Endothelial cell of umbilical vein (primary cell): ENCODE data around the gene EDN1. TPM values are rescaled to one million over a fixed set of nuclear protein-coding genes. Genes with fewer than 3 reads are reported as not detected.

Experiments
- BruUV-seq: library from RNA; stranded (reverse); fragments of 400-500 nt; replicated peaks from 2 replicates; lab custom pipeline; 2021; lab: Mats Ljungman, UMichigan
- CTCF ChIA-PET: fragments of 300-600, 350-600 bp; sonication (Branson Sonifier 250); formaldehyde crosslinking; loops from one replicate; lab custom pipeline; 2021; ENCODE audit warnings: antibody characterized with exemption, inconsistent platforms; lab: Charles Lee
- POLR2A ChIA-PET: fragments of 300-600, 350-600 bp; sonication (Branson Sonifier 250); formaldehyde crosslinking; loops from one replicate; lab custom pipeline; 2021; ENCODE audit warnings: antibody characterized with exemption, inconsistent platforms; lab: Charles Lee
- DNase-seq: peaks from one replicate; pipeline ENCODE4 v3.0.0-alpha.2; 2011; ENCODE audit warnings: low read depth, low spot score
- FAIRE-seq: peaks from 2 replicates; lab custom pipeline; 2011; peaks lifted over from hg19 to GRCh38; lab: Jason Lieb, UNC
- H2AFZ ChIP-seq: 2 replicates; pipeline ENCODE4 v1.6.0; 2012; ENCODE audit warnings: low read depth, low read length, control low read depth, inconsistent platforms
- H3K27ac ChIP-seq: 2 replicates; pipeline ENCODE4 v1.5.1; 2011; ENCODE audit warnings: low read depth, mild to moderate bottlenecking, control low read depth, low read length, moderate library complexity; ENCODE audit not compliant: insufficient read depth
- H3K27me3 ChIP-seq, 2 experiments: 2 replicates each; pipeline versions ENCODE4 v1.6.0 to v1.6.1; 2011; ENCODE audit warnings: low read length in 2 of 2, mixed read lengths in 1 of 2; ENCODE audit not compliant: control insufficient read depth in 2 of 2, insufficient read depth in 2 of 2
- H3K36me3 ChIP-seq, 2 experiments: 2 replicates in 1 of 2; 3 replicates in 1 of 2; pipeline ENCODE4 v1.5.1; 2011; ENCODE audit warnings: low read length in 2 of 2, mild to moderate bottlenecking in 1 of 2, moderate library complexity in 1 of 2; ENCODE audit not compliant: control insufficient read depth in 2 of 2, insufficient read depth in 2 of 2; ENCODE audit errors: extremely low read depth in 1 of 2
- H3K4me1 ChIP-seq: 3 replicates; pipeline ENCODE4 v1.5.1; 2011; ENCODE audit warnings: mild to moderate bottlenecking, low read length; ENCODE audit not compliant: control insufficient read depth, insufficient read depth; ENCODE audit errors: extremely low read depth
- H3K4me2 ChIP-seq: 2 replicates; pipeline ENCODE4 v1.6.1; 2011; ENCODE audit warnings: low read length, control low read depth, mixed read lengths; ENCODE audit not compliant: insufficient read depth
- H3K4me3 ChIP-seq, 3 experiments: fragments of 200-600 bp in 1 of 3; sonication (generic), shearing (Covaris generic) in 1 of 3; replicated peaks in 1 of 3; 2 replicates each; pipeline ENCODE4 v1.5.1; 2011 to 2016; ENCODE audit warnings: control low read depth in 3 of 3, low read length in 3 of 3, mild to moderate bottlenecking in 2 of 3, inconsistent platforms in 1 of 3, low read depth in 1 of 3, moderate library complexity in 1 of 3; ENCODE audit not compliant: insufficient read depth in 1 of 3
- H3K79me2 ChIP-seq: 2 replicates; pipeline ENCODE4 v1.6.0; 2012; ENCODE audit warnings: low read length, inconsistent platforms; ENCODE audit not compliant: control insufficient read depth, insufficient read depth
- H3K9ac ChIP-seq: replicated peaks from 2 replicates; pipeline ENCODE3; 2011; ENCODE audit warnings: low read length, control low read depth; ENCODE audit not compliant: insufficient read depth; ENCODE audit errors: extremely low read depth
- H3K9me1 ChIP-seq: replicated peaks from 3 replicates; pipeline ENCODE4 v1.6.0; 2011; ENCODE audit warnings: mild to moderate bottlenecking, low read length; ENCODE audit not compliant: control insufficient read depth, insufficient read depth; ENCODE audit errors: extremely low read depth
- H3K9me3 ChIP-seq: replicated peaks from 2 replicates; pipeline ENCODE4 v1.5.1; 2012; ENCODE audit warnings: low read length, inconsistent platforms; ENCODE audit not compliant: control insufficient read depth, insufficient read depth
- H4K20me1 ChIP-seq: replicated peaks from 2 replicates; pipeline ENCODE3; 2011; ENCODE audit warnings: mild to moderate bottlenecking, low read length; ENCODE audit not compliant: control insufficient read depth, insufficient read depth; ENCODE audit errors: extremely low read depth
- EZH2 ChIP-seq: IDR thresholded peaks from 2 replicates; pipeline ENCODE4 v1.6.1; 2012; ENCODE audit warnings: borderline replicate concordance, low read depth, mild to moderate bottlenecking, moderate library complexity, low read length, inconsistent platforms; ENCODE audit not compliant: severe bottlenecking
- FOS ChIP-seq: IDR thresholded peaks from 2 replicates; pipeline ENCODE4 v1.6.1; 2011; ENCODE audit warnings: mild to moderate bottlenecking, low read length, moderate library complexity, borderline replicate concordance; ENCODE audit not compliant: insufficient read depth
- GATA2 ChIP-seq: IDR thresholded peaks from 2 replicates; pipeline ENCODE4 v1.7.0; 2011; ENCODE audit warnings: low read depth, mild to moderate bottlenecking, moderate library complexity, mixed read lengths, low read length; ENCODE audit not compliant: insufficient read length, insufficient read depth
- JUN ChIP-seq: IDR thresholded peaks from 2 replicates; pipeline ENCODE4 v1.6.1; 2011; ENCODE audit warnings: borderline replicate concordance, low read depth; ENCODE audit not compliant: insufficient read length, insufficient read depth
- MAX ChIP-seq: IDR thresholded peaks from 2 replicates; pipeline ENCODE4 v1.6.1; 2011; ENCODE audit not compliant: insufficient read depth, insufficient read length
- MYC ChIP-seq: IDR thresholded peaks from one replicate; pipeline ENCODE4 v1.6.1; 2011; ENCODE audit warnings: mild to moderate bottlenecking, low read depth, low read length
- POLR2A ChIP-seq: IDR thresholded peaks from 2 replicates; pipeline ENCODE4 v1.6.1; 2012; ENCODE audit warnings: low read depth, mild to moderate bottlenecking, control low read depth, low read length
- POLR2AphosphoS5 ChIP-seq: IDR thresholded peaks from 2 replicates; pipeline ENCODE4 v1.6.1; 2012; ENCODE audit warnings: low read depth, mild to moderate bottlenecking, control low read depth, low read length, moderate library complexity; ENCODE audit not compliant: insufficient read depth
- dilution Hi-C: fragments of 300-500 bp; cut with MboI; formaldehyde crosslinking; loops from one replicate; pipeline ENCODE4 v1.15.0; 2019; ENCODE audit warnings: low sequenced_read_pairs; ENCODE audit not compliant: extremely low pct_ligation_motif_present
- intact Hi-C: fragments of 100-400 bp; cut with micrococcal nuclease; formaldehyde crosslinking; loops from one replicate; pipeline ENCODE4 v1.10.0; 2022
- polyA plus RNA-seq, 4 experiments: library from polyadenylated mRNA; depleted of rRNA in 3 of 4; stranded (reverse) in 3 of 4; unstranded in 1 of 4; fragments of >200 nt; gene quantifications; 2 replicates each; pipeline versions ENCODE4 v1.2.1 to v1.2.3, GENCODE V29; 2011 to 2012; ENCODE audit warnings: missing spikeins in 1 of 4
- total RNA-seq: library from RNA; stranded (reverse); gene quantifications from 2 replicates; pipeline ENCODE4 v1.2.3, GENCODE V29; 2021
- TF ChIP-seq, protein P1 (sequence below), 2 donors: IDR thresholded peaks; 1 replicate in 1 of 2; 2 replicates in 1 of 2; pipeline ENCODE4 v1.5.1; 2011; ENCODE audit warnings: low read length in 2 of 2, mild to moderate bottlenecking in 2 of 2, moderate library complexity in 2 of 2, control low read depth in 1 of 2, inconsistent platforms in 1 of 2, low read depth in 1 of 2; ENCODE audit not compliant: insufficient read depth in 1 of 2; ENCODE audit errors: extremely low read depth in 1 of 2

Gene EDN1
- total and polyA plus RNA-seq, 2 donors (not counting 3 experiments of a cell fraction or from before 2014, with no cell fraction given), result 493 to 498 TPM

DNA sequence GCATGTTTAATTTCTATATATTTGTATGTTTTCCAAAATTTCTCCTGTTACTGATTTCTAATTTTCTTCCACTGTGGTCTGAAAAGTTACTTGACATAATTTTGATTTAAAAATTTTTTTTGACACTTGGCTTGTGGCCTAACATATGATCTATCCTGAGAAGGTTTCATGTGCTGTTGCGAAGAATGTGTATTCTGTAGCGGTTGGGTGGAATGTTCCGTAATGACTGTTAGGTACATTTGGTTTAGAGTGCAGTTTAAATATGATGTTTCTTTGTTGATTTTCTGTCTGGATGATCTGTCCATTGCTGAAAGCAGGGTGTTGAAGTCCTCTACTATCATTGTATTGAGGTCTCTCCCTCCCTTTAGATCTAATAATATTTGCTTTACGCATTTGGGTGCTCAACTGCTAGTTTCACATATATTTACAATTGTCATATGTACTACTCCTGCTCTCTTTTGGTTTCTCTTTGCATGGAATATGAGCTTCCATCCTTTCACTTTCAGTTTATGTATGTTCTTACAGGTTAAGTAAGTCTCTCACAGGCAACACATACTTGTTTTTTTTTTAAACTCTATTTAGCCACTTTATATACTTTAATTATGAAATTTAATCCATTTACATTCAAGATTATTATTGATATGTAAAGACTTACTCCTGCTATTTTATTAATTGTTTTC, 19.5 kb upstream of the EDN1 start:
- FAIRE-seq, result no peak
- CTCF ChIA-PET, result interaction anchor here (0.9 to 1.1 kb wide), 2 partner anchors 16 to 18 kb away, joined by 3 read pairs; no protein-coding TSS in a partner anchor

More for the DNA sequence above, 19.5 kb upstream of the EDN1 start:
- H3K4me1 ChIP-seq, result no peaks in the 10 kb centered on the region
- H3K9me3 ChIP-seq, result no peaks in the 10 kb centered on the region
- no peak overlapping the region for H2AFZ ChIP-seq
- intact Hi-C loops, result no loop called here
- no peaks in the 10 kb centered on the region for H3K79me2 ChIP-seq
- no TSS peak for BruUV-seq
- POLR2A ChIA-PET, result no interaction called here
- DNase-seq, result no peak
- no peak overlapping the region for H3K4me2 ChIP-seq
- no peak for TF ChIP-seq MYC
- no peak for TF ChIP-seq FOS
- no peak for TF ChIP-seq GATA2
- TF ChIP-seq POLR2A, result no peak
- no peak for TF ChIP-seq JUN
- TF ChIP-seq POLR2AphosphoS5, result no peak
- TF ChIP-seq, protein P1, sequence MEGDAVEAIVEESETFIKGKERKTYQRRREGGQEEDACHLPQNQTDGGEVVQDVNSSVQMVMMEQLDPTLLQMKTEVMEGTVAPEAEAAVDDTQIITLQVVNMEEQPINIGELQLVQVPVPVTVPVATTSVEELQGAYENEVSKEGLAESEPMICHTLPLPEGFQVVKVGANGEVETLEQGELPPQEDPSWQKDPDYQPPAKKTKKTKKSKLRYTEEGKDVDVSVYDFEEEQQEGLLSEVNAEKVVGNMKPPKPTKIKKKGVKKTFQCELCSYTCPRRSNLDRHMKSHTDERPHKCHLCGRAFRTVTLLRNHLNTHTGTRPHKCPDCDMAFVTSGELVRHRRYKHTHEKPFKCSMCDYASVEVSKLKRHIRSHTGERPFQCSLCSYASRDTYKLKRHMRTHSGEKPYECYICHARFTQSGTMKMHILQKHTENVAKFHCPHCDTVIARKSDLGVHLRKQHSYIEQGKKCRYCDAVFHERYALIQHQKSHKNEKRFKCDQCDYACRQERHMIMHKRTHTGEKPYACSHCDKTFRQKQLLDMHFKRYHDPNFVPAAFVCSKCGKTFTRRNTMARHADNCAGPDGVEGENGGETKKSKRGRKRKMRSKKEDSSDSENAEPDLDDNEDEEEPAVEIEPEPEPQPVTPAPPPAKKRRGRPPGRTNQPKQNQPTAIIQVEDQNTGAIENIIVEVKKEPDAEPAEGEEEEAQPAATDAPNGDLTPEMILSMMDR (IDR thresholded peaks at IDR 0.05; ENCODE audit: extremely low read depth in 1 of 2, insufficient read depth in 1 of 2, low read depth in 1 of 2, low read length in 2 of 2), result no peak
- TF ChIP-seq MAX, result no peak
- no peak for TF ChIP-seq EZH2
- no peak overlapping the region for H3K27ac ChIP-seq
- no peaks in the 10 kb centered on the region for H3K9me1 ChIP-seq
- dilution Hi-C loops, result no loop called here
- no peaks in the 10 kb centered on the region for H3K27me3 ChIP-seq
- H3K4me3 ChIP-seq, result no peak overlapping the region
- H4K20me1 ChIP-seq, result no peaks in the 10 kb centered on the region
- no peaks in the 10 kb centered on the region for H3K36me3 ChIP-seq
- no peak overlapping the region for H3K9ac ChIP-seq
